ENCODE results near the gene GNAI1. TPM values are rescaled to one million over a fixed set of nuclear protein-coding genes. Genes with fewer than 3 reads are reported as not detected.

The GNAI1 gene
- total and polyA plus RNA-seq, 2 experiments from 2014 or later: 57.4 to 58.7 TPM

- 75% methylated on average over 4 of the region's 4 CpGs for WGBS (ENCODE audit: low lambda C conversion rate, missing lambda C conversion rate)
- Histone ChIP-seq H2AFZ (no peak overlapping the region), H4K20me1 (ENCODE audit: insufficient read depth, poor library complexity, severe bottlenecking) (no peaks in the 10 kb centered on the region), H3K9me2 (replicated peaks; ENCODE audit: insufficient read depth) (no peaks in the 10 kb centered on the region), H3K36me3 (replicated peaks; ENCODE audit: insufficient read depth, low read depth) (no peaks in the 10 kb centered on the region), H3K79me2 (no peaks in the 10 kb centered on the region), H3K4me1 (ENCODE audit: insufficient read depth) (peaks cover 9% of the 10 kb centered on the region), H3K4me2 (no peak overlapping the region), H3K27me3 (no peaks in the 10 kb centered on the region), H3K4me3 (no peak overlapping the region), H3K9me3 (ENCODE audit: low read depth) (no peaks in the 10 kb centered on the region), H3K27ac (no peak overlapping the region)
- TF ChIP-seq EZH2 (IDR thresholded peaks at IDR 0.05; ENCODE audit: borderline replicate concordance) (no peak), EZH2phosphoT487 (IDR thresholded peaks at IDR 0.05; ENCODE audit: low read depth, severe bottlenecking, unreplicated experiment) (no peak)
- no peak for DNase-seq (ENCODE audit: low spot score)
These were observed 138.1 kb downstream of the GNAI1 start for GRCh38 chr7:80272560-80273239.

- Histone ChIP-seq H3K4me1 (ENCODE audit: insufficient read depth) (peaks cover 15% of the 10 kb centered on the region), H3K9me2 (replicated peaks; ENCODE audit: insufficient read depth) (no peaks in the 10 kb centered on the region), H2AFZ (no peak overlapping the region), H3K79me2 (no peaks in the 10 kb centered on the region), H3K4me3 (no peak overlapping the region), H4K20me1 (ENCODE audit: insufficient read depth, poor library complexity, severe bottlenecking) (no peaks in the 10 kb centered on the region), H3K4me2 (no peak overlapping the region), H3K27me3 (no peaks in the 10 kb centered on the region), H3K9me3 (ENCODE audit: low read depth) (no peaks in the 10 kb centered on the region), H3K36me3 (replicated peaks; ENCODE audit: insufficient read depth, low read depth) (no peaks in the 10 kb centered on the region), H3K27ac (no peak overlapping the region)
- no peak for DNase-seq (ENCODE audit: low spot score)
- TF ChIP-seq EZH2phosphoT487 (IDR thresholded peaks at IDR 0.05; ENCODE audit: low read depth, severe bottlenecking, unreplicated experiment) (no peak), CTCF (IDR thresholded peaks at IDR 0.05; ENCODE audit: poor library complexity) (no peak), EZH2 (IDR thresholded peaks at IDR 0.05; ENCODE audit: borderline replicate concordance) (no peak)
- WGBS (ENCODE audit: low lambda C conversion rate, missing lambda C conversion rate): 91% methylated on average over 3 of the region's 3 CpGs
These were observed 138.7 kb downstream of the GNAI1 start for GRCh38 chr7:80273327-80273726.

- no peaks in the 10 kb centered on the region for H3K9me2 ChIP-seq (replicated peaks; ENCODE audit: insufficient read depth)
- TF ChIP-seq EZH2phosphoT487 (IDR thresholded peaks at IDR 0.05; ENCODE audit: low read depth, severe bottlenecking, unreplicated experiment) (no peak), CTCF (IDR thresholded peaks at IDR 0.05; ENCODE audit: poor library complexity) (no peak), EZH2 (IDR thresholded peaks at IDR 0.05; ENCODE audit: borderline replicate concordance) (no peak)
- no peak overlapping the region for H3K4me2 ChIP-seq
- WGBS (ENCODE audit: low lambda C conversion rate, missing lambda C conversion rate): 88% methylated on average over 1 of the region's 1 CpG
- no peak for DNase-seq (ENCODE audit: low spot score)
- H3K9me3 ChIP-seq (ENCODE audit: low read depth): no peaks in the 10 kb centered on the region
- H3K27me3 ChIP-seq: no peaks in the 10 kb centered on the region
- no peak overlapping the region for H3K4me3 ChIP-seq
- H3K36me3 ChIP-seq (replicated peaks; ENCODE audit: insufficient read depth, low read depth): no peaks in the 10 kb centered on the region
- H2AFZ ChIP-seq: no peak overlapping the region
- no peaks in the 10 kb centered on the region for H3K79me2 ChIP-seq
- H3K4me1 ChIP-seq (ENCODE audit: insufficient read depth): peaks cover 27% of the 10 kb centered on the region
- no peak overlapping the region for H3K27ac ChIP-seq
- no peaks in the 10 kb centered on the region for H4K20me1 ChIP-seq (ENCODE audit: insufficient read depth, poor library complexity, severe bottlenecking)
These were observed 140.6 kb downstream of the GNAI1 start for GRCh38 chr7:80275192-80275605.

Small RNAs within 50 kb of the gene (small RNA-seq; reads per million reads assigned to genes)
- gene RN7SL869P: not detected

Measured in hepatocyte (in vitro differentiated cells).